GM12892 (cell line): Measurements from ENCODE around the gene CCDC112.

Experiments
- POLR2A ChIP-seq: IDR thresholded peaks from 2 replicates; pipeline ENCODE4 v1.6.1; 2011; ENCODE audit warnings: low read depth, low read length, control low read depth
- POLR2AphosphoS5 ChIP-seq: IDR thresholded peaks from 2 replicates; pipeline ENCODE4 v1.6.1; 2011; ENCODE audit warnings: low read depth, low read length, control low read depth

- no peak for TF ChIP-seq POLR2AphosphoS5
- TF ChIP-seq POLR2A: no peak
These were observed 13.4 kb upstream of the CCDC112 start for GRCh38 chr5:115309751-115310370.
